ENCODE results near the gene LMBR1. TPM values are rescaled to one million over a fixed set of nuclear protein-coding genes. Genes with fewer than 3 reads are reported as not detected.
"Not testable (repeated sequence)": the region's sequence is repeated elsewhere in the genome, so short reads cannot be mapped to it uniquely, and the experiment has no call there.

LMBR1 gene, protein sequence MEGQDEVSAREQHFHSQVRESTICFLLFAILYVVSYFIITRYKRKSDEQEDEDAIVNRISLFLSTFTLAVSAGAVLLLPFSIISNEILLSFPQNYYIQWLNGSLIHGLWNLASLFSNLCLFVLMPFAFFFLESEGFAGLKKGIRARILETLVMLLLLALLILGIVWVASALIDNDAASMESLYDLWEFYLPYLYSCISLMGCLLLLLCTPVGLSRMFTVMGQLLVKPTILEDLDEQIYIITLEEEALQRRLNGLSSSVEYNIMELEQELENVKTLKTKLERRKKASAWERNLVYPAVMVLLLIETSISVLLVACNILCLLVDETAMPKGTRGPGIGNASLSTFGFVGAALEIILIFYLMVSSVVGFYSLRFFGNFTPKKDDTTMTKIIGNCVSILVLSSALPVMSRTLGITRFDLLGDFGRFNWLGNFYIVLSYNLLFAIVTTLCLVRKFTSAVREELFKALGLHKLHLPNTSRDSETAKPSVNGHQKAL
- total RNA-seq (100 to 1,000 TPM; 218 to 219 TPM), polyA plus RNA-seq (ENCODE audit: insufficient read depth, low read depth, low replicate concordance) (73.3 TPM)
- long read RNA-seq, donor 1, full-length matches to known transcripts, result 19 of 25 reads
- long read RNA-seq, donor 1, partial matches to known transcripts, result 6 of 25 reads
- long read RNA-seq, donor 1, other reads (novel, unspliced or antisense), result 0 of 25 reads
- long read RNA-seq, donor 2, full-length matches to known transcripts, result 9 of 9 reads
- long read RNA-seq, donor 2, partial matches to known transcripts, result 0 of 9 reads
- long read RNA-seq, donor 2, other reads (novel, unspliced or antisense), result 0 of 9 reads

- TF ChIP-seq CTCF (IDR thresholded peaks at IDR 0.05) (peak; percentile 41 to 76 (median 71)), POLR2A (IDR thresholded peaks at IDR 0.05) (peak; percentile 8)
- no peaks in the 10 kb centered on the region for H3K36me3 ChIP-seq (ENCODE audit: low read depth, missing control alignments)
- H3K27me3 ChIP-seq, result no peaks in the 10 kb centered on the region
- H3K4me1 ChIP-seq, result peaks cover 8% of the 10 kb centered on the region
- H3K9me3 ChIP-seq, result no peaks in the 10 kb centered on the region
- intact Hi-C loops (cut with DNase I; ENCODE audit: low total_unique reads), result no loop called here
- peak within 1 kb of the TSS; percentile 90 to 95 for H3K27ac ChIP-seq
- WGBS, 2 donors, result 0 to 1% methylated on average over 18 to 91 of the region's 97 CpGs
- peak within 1 kb of the TSS; percentile 86 to 91 for H3K4me3 ChIP-seq
- DNase-seq, result peak; percentile 96
Measured at GRCh38 chr7:156892821-156893706, at the start of gene LMBR1. Gene LMBR1 (minus strand): TSS chr7:156893183. CDS start chr7:156892993, 190 bp downstream.

DNA sequence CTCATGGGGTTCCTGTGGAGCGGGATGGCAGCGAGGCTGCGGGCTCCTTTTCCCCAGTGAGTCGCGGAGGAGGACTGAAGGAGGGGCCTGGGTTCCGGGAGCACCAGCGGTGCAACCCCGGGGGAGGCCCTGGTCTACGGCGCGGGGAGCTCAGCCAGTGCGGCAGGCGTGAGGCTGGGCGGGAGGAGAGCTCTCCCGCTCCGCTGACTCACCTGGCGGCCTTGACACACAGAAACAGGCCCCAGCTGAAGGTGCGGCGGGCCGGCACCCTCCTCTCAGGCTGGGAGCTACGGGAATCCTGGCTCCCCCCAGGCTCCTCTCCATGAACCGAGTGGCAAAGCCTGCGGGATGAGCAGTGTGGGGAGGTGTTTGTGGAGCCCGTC lies 49.7 kb upstream of the LMBR1 start:
- Histone ChIP-seq H3K27ac (no peak overlapping the region), H3K36me3 (ENCODE audit: low read depth, missing control alignments) (no peaks in the 10 kb centered on the region), H3K9me3 (no peaks in the 10 kb centered on the region), H3K27me3 (no peaks in the 10 kb centered on the region), H3K4me1 (no peaks in the 10 kb centered on the region), H3K4me3 (peak overlapping the region in 1 of 2 donors; percentile 29)
- intact Hi-C loops (cut with DNase I; ENCODE audit: low total_unique reads), result no loop called here
- 21 to 35% methylated on average over 14 to 24 of the region's 24 CpGs for WGBS, 2 donors
- DNase-seq, result no peak
- TF ChIP-seq CTCF (IDR thresholded peaks at IDR 0.05) (no peak), POLR2A (IDR thresholded peaks at IDR 0.05) (no peak)

DNA sequence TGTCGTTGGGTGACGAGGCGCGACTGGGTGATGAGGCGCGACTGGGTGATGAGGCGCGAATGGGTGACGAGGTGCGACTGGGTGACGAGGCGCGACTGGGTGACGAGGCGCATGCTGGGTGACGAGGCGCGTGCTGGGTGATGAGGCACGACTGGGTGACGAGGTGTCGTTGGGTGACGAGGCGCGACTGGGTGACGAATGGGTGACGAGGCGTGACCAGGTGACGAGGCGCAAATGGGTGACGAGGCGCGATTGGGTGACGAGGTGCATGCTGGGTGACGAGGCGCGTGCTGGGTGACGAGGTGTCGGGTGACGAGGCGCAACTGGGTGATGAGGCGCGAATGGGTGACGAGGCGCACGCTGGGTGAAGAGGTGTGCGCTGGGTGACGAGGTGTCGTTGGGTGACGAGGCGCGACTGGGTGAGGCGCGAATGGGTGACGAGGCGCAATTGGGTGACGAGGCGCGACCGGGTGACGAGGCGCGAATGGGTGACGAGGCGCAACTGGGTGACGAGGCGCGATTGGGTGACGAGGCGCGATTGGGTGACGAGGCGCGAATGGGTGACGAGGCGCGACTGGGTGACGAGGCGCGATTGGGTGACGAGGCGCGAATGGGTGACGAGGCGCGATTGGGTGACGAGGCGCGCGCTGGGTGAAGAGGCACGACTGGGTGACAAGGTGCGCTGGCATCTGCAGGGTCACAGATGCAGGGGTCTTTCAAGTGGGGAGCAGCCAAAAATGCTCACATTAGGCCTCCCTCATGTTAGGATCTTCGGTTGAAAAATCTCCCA lies 48.6 kb upstream of the LMBR1 start:
- 77 to 80% methylated on average over 90 to 92 of the region's 92 CpGs for WGBS, 2 donors
- Histone ChIP-seq H3K27ac (no peak overlapping the region), H3K9me3 (no peaks in the 10 kb centered on the region), H3K4me1 (no peaks in the 10 kb centered on the region), H3K36me3 (ENCODE audit: low read depth, missing control alignments) (no peaks in the 10 kb centered on the region), H3K27me3 (no peaks in the 10 kb centered on the region), H3K4me3 (no peak overlapping the region)
- intact Hi-C loops (cut with DNase I; ENCODE audit: low total_unique reads), result no loop called here
- DNase-seq, result no peak
- TF ChIP-seq CTCF (IDR thresholded peaks at IDR 0.05) (no peak), POLR2A (IDR thresholded peaks at IDR 0.05) (no peak)

- WGBS, 2 donors, result 82% methylated on average over 57 of the region's 57 CpGs
- no peak overlapping the region for H3K27ac ChIP-seq
- intact Hi-C loops (cut with DNase I; ENCODE audit: low total_unique reads), result no loop called here
- TF ChIP-seq POLR2A (IDR thresholded peaks at IDR 0.05) (no peak), CTCF (IDR thresholded peaks at IDR 0.05) (no peak)
- H3K9me3 ChIP-seq, result no peaks in the 10 kb centered on the region
- no peaks in the 10 kb centered on the region for H3K27me3 ChIP-seq
- no peak for DNase-seq
- H3K4me1 ChIP-seq, result no peaks in the 10 kb centered on the region
- no peaks in the 10 kb centered on the region for H3K36me3 ChIP-seq (ENCODE audit: low read depth, missing control alignments)
- peak overlapping the region in 1 of 2 donors; percentile 31 for H3K4me3 ChIP-seq
Measured at GRCh38 chr7:156940421-156941122, 47.6 kb upstream of the LMBR1 start.

DNA sequence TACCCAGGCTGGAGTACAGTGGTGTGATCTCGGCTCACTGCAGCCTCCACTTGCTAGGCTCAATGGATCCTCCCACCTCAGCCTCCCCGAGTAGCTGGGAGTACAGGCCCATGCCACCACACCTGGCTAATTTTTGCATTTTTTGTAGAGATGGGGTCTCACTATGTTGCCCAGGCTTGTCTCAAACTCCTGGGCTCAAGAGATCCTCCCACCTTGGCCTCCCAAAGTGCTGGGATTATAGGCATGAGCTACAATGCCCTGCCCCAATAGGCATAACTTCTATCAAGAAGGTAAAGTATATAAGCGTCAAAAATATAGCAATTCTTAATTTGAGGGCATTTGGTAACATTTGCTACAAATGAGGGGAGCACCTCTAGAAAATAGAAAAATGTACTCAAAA lies 43.8 kb upstream of the LMBR1 start:
- H3K9me3 ChIP-seq; H3K4me1 ChIP-seq; H3K27me3 ChIP-seq; DNase-seq; H3K4me3 ChIP-seq; H3K27ac ChIP-seq; H3K36me3 ChIP-seq (ENCODE audit: low read depth, missing control alignments); intact Hi-C loops (cut with DNase I; ENCODE audit: low total_unique reads): not testable (repeated sequence)
- 80 to 85% methylated on average over 3 of the region's 3 CpGs for WGBS, 2 donors

Data from testis (tissue), 5 donors.